Measurements from ENCODE around the gene RCOR1.

- TF ChIP-seq, protein P1, sequence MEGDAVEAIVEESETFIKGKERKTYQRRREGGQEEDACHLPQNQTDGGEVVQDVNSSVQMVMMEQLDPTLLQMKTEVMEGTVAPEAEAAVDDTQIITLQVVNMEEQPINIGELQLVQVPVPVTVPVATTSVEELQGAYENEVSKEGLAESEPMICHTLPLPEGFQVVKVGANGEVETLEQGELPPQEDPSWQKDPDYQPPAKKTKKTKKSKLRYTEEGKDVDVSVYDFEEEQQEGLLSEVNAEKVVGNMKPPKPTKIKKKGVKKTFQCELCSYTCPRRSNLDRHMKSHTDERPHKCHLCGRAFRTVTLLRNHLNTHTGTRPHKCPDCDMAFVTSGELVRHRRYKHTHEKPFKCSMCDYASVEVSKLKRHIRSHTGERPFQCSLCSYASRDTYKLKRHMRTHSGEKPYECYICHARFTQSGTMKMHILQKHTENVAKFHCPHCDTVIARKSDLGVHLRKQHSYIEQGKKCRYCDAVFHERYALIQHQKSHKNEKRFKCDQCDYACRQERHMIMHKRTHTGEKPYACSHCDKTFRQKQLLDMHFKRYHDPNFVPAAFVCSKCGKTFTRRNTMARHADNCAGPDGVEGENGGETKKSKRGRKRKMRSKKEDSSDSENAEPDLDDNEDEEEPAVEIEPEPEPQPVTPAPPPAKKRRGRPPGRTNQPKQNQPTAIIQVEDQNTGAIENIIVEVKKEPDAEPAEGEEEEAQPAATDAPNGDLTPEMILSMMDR (IDR thresholded peaks at IDR 0.05), result no peak
- TF ChIP-seq POLR2A (IDR thresholded peaks at IDR 0.05) (no peak), EP300 (IDR thresholded peaks at IDR 0.05) (no peak)
Observed at GRCh38 chr14:102545461-102546265, 46.8 kb upstream of the RCOR1 start.

Measured in ovary (tissue), 3 donors.